ENCODE data around the gene ORAI1.
"Not testable (repeated sequence)": the region's sequence is repeated elsewhere in the genome, so short reads cannot be mapped to it uniquely, and the experiment has no call there.

- TF ChIP-seq CTCF, POLR2A (IDR thresholded peaks at IDR 0.05): not testable (repeated sequence)
Measured at GRCh38 chr12:121584885-121585284, 41.4 kb upstream of the ORAI1 start.
